ENCODE results near the gene SORCS3. TPM values are rescaled to one million over a fixed set of nuclear protein-coding genes. Genes with fewer than 3 reads are reported as not detected.

The SORCS3 gene
- total RNA-seq, 1 experiment from 2014 or later = not detected

GRCh38 chr10:105010411-105011121 is 369.5 kb downstream of the SORCS3 start:
- ChIA-PET POLR2A (ENCODE audit: unreplicated experiment) (no interaction called here), CTCF (no interaction called here)
- BruUV-seq (replicated peaks) = no TSS peak

GRCh38 chr10:105017116-105017515 is 376.0 kb downstream of the SORCS3 start:
- no peaks in the 10 kb centered on the region for H3K79me2 ChIP-seq (ENCODE audit: low read length)
- H3K27ac ChIP-seq (ENCODE audit: low read length) = no peak overlapping the region
- intact Hi-C loops (cut with micrococcal nuclease) = no loop called here
- TF ChIP-seq EZH2phosphoT487 (IDR thresholded peaks at IDR 0.05; ENCODE audit: borderline replicate concordance, low read length) (no peak), CTCF (conservative IDR thresholded peaks at IDR 0.05; ENCODE audit: low read depth, low read length) (no peak), EZH2 (IDR thresholded peaks at IDR 0.05; ENCODE audit: low read length, unreplicated experiment) (no peak)
- H3K27me3 ChIP-seq (ENCODE audit: low read length) = no peaks in the 10 kb centered on the region
- no peaks in the 10 kb centered on the region for H3K9me2 ChIP-seq (replicated peaks; ENCODE audit: low read length)
- H3K4me1 ChIP-seq (ENCODE audit: insufficient read depth, low read length) = no peaks in the 10 kb centered on the region
- BruUV-seq (replicated peaks) = no TSS peak
- ChIA-PET CTCF (no interaction called here), POLR2A (ENCODE audit: unreplicated experiment) (no interaction called here)
- no peak overlapping the region for H2AFZ ChIP-seq (ENCODE audit: low read length)
- ATAC-seq (no peak), DNase-seq (no peak)
- no peaks in the 10 kb centered on the region for H3F3A ChIP-seq (ENCODE audit: low read length, unreplicated experiment)
- H3K9me3 ChIP-seq (ENCODE audit: low read length) = no peaks in the 10 kb centered on the region
- H3K36me3 ChIP-seq (ENCODE audit: low read depth, low read length) = no peaks in the 10 kb centered on the region
- no peaks in the 10 kb centered on the region for H4K20me1 ChIP-seq (ENCODE audit: low read length)
- no peak overlapping the region for H3K4me3 ChIP-seq (ENCODE audit: low read length)
- H3K4me2 ChIP-seq (ENCODE audit: low read length) = no peak overlapping the region
- no peak overlapping the region for H3K9ac ChIP-seq (ENCODE audit: low read length)

More at GRCh38 chr10:105010411-105011121, 369.5 kb downstream of the SORCS3 start:
- no peak overlapping the region for H3K27ac ChIP-seq (ENCODE audit: low read length)
- DNase-seq (no peak), ATAC-seq (no peak)
- no peaks in the 10 kb centered on the region for H3K79me2 ChIP-seq (ENCODE audit: low read length)
- no peak for TF ChIP-seq CTCF (conservative IDR thresholded peaks at IDR 0.05; ENCODE audit: low read depth, low read length)
- TF ChIP-seq EZH2phosphoT487 (IDR thresholded peaks at IDR 0.05; ENCODE audit: borderline replicate concordance, low read length) = no peak
- TF ChIP-seq EZH2 (IDR thresholded peaks at IDR 0.05; ENCODE audit: low read length, unreplicated experiment) = no peak
- H3K27me3 ChIP-seq (ENCODE audit: low read length) = no peaks in the 10 kb centered on the region
- no peak overlapping the region for H3K4me3 ChIP-seq (ENCODE audit: low read length)
- no peak overlapping the region for H3K4me2 ChIP-seq (ENCODE audit: low read length)
- no peaks in the 10 kb centered on the region for H3K9me3 ChIP-seq (ENCODE audit: low read length)
- no peaks in the 10 kb centered on the region for H3K9me2 ChIP-seq (replicated peaks; ENCODE audit: low read length)
- no peaks in the 10 kb centered on the region for H3F3A ChIP-seq (ENCODE audit: low read length, unreplicated experiment)
- no peak overlapping the region for H3K9ac ChIP-seq (ENCODE audit: low read length)
- no peaks in the 10 kb centered on the region for H4K20me1 ChIP-seq (ENCODE audit: low read length)
- H3K4me1 ChIP-seq (ENCODE audit: insufficient read depth, low read length) = no peaks in the 10 kb centered on the region
- intact Hi-C loops (cut with micrococcal nuclease) = no loop called here
- no peaks in the 10 kb centered on the region for H3K36me3 ChIP-seq (ENCODE audit: low read depth, low read length)
- no peak overlapping the region for H2AFZ ChIP-seq (ENCODE audit: low read length)

GRCh38 chr10:105017691-105018090 is 376.6 kb downstream of the SORCS3 start:
- no TSS peak for BruUV-seq (replicated peaks)
- Histone ChIP-seq H3K9me3 (ENCODE audit: low read length) (no peaks in the 10 kb centered on the region), H2AFZ (ENCODE audit: low read length) (no peak overlapping the region), H3K4me3 (ENCODE audit: low read length) (no peak overlapping the region), H3K79me2 (ENCODE audit: low read length) (no peaks in the 10 kb centered on the region), H3K27ac (ENCODE audit: low read length) (no peak overlapping the region), H3K36me3 (ENCODE audit: low read depth, low read length) (no peaks in the 10 kb centered on the region), H3K4me1 (ENCODE audit: insufficient read depth, low read length) (no peaks in the 10 kb centered on the region), H3K9me2 (replicated peaks; ENCODE audit: low read length) (no peaks in the 10 kb centered on the region), H4K20me1 (ENCODE audit: low read length) (no peaks in the 10 kb centered on the region), H3K9ac (ENCODE audit: low read length) (no peak overlapping the region), H3K27me3 (ENCODE audit: low read length) (no peaks in the 10 kb centered on the region), H3F3A (ENCODE audit: low read length, unreplicated experiment) (no peaks in the 10 kb centered on the region), H3K4me2 (ENCODE audit: low read length) (no peak overlapping the region)
- DNase-seq (no peak), ATAC-seq (no peak)
- ChIA-PET CTCF (no interaction called here), POLR2A (ENCODE audit: unreplicated experiment) (no interaction called here)
- TF ChIP-seq CTCF (conservative IDR thresholded peaks at IDR 0.05; ENCODE audit: low read depth, low read length) (no peak), EZH2 (IDR thresholded peaks at IDR 0.05; ENCODE audit: low read length, unreplicated experiment) (no peak), EZH2phosphoT487 (IDR thresholded peaks at IDR 0.05; ENCODE audit: borderline replicate concordance, low read length) (no peak)
- intact Hi-C loops (cut with micrococcal nuclease) = no loop called here

Measured in PC-3 (cell line).